Measurements from ENCODE around the gene CHST3. TPM values are rescaled to one million over a fixed set of nuclear protein-coding genes. Genes with fewer than 3 reads are reported as not detected.

Gene CHST3
- total RNA-seq, 1 donor from 2014 or later = not detected

DNA sequence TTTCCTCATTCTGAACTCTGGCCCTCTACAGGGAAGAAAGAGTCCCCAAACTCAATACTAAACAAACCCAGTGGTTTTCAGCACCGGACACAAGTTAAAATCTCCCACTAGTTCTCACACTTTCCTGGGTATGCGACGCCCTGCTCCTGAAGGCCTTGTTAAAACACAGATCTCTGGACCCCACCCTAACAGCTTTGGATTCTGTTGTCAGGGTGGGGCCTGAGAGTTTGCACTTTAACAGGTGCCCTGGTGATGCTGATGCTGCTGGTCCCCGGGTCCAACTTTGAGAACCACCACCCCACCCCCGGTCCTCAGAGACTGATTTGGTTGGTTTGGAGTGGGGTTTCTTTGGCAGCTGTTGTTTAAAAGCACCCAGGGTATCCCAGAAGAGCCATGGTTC, 61.6 kb downstream of the CHST3 start:
- Mint-ChIP-seq H3K9me3 (no peaks in the 10 kb centered on the region), H3K27me3 (peaks cover 15% of the 10 kb centered on the region), H3K27ac (no peak overlapping the region), H3K4me1 (peaks cover 4% of the 10 kb centered on the region), H3K36me3 (ENCODE audit: low read depth) (no peaks in the 10 kb centered on the region), H3K4me3 (no peak overlapping the region)
- ChIA-PET POLR2A (no interaction called here), CTCF (no interaction called here)
- TF ChIP-seq, protein P1, sequence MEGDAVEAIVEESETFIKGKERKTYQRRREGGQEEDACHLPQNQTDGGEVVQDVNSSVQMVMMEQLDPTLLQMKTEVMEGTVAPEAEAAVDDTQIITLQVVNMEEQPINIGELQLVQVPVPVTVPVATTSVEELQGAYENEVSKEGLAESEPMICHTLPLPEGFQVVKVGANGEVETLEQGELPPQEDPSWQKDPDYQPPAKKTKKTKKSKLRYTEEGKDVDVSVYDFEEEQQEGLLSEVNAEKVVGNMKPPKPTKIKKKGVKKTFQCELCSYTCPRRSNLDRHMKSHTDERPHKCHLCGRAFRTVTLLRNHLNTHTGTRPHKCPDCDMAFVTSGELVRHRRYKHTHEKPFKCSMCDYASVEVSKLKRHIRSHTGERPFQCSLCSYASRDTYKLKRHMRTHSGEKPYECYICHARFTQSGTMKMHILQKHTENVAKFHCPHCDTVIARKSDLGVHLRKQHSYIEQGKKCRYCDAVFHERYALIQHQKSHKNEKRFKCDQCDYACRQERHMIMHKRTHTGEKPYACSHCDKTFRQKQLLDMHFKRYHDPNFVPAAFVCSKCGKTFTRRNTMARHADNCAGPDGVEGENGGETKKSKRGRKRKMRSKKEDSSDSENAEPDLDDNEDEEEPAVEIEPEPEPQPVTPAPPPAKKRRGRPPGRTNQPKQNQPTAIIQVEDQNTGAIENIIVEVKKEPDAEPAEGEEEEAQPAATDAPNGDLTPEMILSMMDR (IDR thresholded peaks at IDR 0.05) = no peak
- DNase-seq (no peak), ATAC-seq (ENCODE audit: low read depth) (no peak)
- intact Hi-C loops (cut with micrococcal nuclease) = no loop called here

DNA sequence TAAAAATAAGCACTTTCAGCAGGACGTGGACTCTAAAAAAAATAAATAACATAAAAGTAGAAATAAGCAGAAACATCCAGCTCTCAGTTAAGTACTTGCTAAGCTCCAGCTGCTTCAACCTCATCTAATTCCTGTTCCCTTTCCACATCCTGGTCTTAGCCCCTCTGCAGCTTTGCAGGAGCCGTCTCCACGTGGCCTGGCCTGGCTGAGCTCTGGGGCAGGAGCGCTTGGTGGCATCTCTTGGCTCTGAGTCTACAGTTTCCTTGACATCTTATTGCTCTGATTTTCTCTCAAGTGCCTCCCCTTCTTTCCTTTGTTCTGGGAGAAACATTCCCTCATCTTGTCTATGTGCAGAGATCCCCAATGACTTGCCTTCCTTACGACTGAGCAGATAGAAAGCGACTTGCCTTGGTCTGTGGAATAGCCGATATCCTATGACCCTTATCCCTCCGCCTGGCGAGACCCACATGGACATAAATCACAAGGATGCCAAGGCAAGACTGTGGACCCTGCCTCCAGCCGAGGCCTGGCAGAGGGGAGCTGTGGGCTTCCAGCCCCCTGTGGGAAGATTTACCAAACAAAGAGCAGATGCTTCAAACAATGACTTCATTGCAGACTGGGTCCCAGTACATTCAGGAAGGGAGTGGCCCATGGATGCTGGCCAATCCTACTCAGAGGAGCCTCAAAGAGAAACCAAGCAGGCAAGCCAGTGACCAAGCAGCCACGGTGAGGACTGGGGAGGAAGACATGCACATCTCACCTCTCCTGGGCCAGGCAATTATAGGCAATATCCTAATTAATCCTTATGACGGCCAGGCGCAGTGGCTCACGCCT, 62.3 kb downstream of the CHST3 start:
- no peak overlapping the region for H3K27ac Mint-ChIP-seq
- ChIA-PET CTCF (no interaction called here), POLR2A (no interaction called here)
- H3K27me3 Mint-ChIP-seq = peaks cover 16% of the 10 kb centered on the region
- no peak for DNase-seq
- no peak for ATAC-seq (ENCODE audit: low read depth)
- H3K4me3 Mint-ChIP-seq = no peak overlapping the region
- TF ChIP-seq, protein P1 (IDR thresholded peaks at IDR 0.05) = no peak
- intact Hi-C loops (cut with micrococcal nuclease) = no loop called here
- H3K9me3 Mint-ChIP-seq = no peaks in the 10 kb centered on the region
- no peaks in the 10 kb centered on the region for H3K4me1 Mint-ChIP-seq
- no peaks in the 10 kb centered on the region for H3K36me3 Mint-ChIP-seq (ENCODE audit: low read depth)

DNA sequence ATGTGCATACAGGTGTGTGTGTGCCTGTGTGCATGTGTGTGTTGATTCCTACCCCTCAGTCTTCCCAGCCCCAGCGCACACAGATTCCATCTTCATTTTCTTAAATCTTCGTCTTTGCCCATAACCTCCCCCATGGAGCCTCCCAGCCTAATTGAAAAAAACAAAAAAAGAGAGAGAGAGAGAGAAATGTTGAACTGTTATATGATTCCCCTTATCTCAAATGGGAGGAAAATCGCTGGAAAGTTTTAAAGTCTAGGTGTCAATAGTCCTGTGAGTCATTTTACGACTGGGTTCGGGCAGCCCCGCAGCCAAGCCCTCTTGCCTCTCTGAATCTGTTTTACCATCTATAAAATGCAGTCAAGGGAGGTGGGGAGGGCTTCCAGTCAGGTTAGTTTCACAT, 63.3 kb downstream of the CHST3 start:
- POLR2A ChIA-PET = no interaction called here
- Mint-ChIP-seq H3K27ac (no peak overlapping the region), H3K36me3 (ENCODE audit: low read depth) (no peaks in the 10 kb centered on the region), H3K4me1 (no peaks in the 10 kb centered on the region), H3K9me3 (no peaks in the 10 kb centered on the region), H3K4me3 (no peak overlapping the region), H3K27me3 (peaks cover 18% of the 10 kb centered on the region)
- CTCF ChIA-PET = no interaction called here
- ATAC-seq (ENCODE audit: low read depth) (no peak), DNase-seq (no peak)
- TF ChIP-seq, protein P1 (IDR thresholded peaks at IDR 0.05) = no peak
- intact Hi-C loops (cut with micrococcal nuclease) = no loop called here

DNA sequence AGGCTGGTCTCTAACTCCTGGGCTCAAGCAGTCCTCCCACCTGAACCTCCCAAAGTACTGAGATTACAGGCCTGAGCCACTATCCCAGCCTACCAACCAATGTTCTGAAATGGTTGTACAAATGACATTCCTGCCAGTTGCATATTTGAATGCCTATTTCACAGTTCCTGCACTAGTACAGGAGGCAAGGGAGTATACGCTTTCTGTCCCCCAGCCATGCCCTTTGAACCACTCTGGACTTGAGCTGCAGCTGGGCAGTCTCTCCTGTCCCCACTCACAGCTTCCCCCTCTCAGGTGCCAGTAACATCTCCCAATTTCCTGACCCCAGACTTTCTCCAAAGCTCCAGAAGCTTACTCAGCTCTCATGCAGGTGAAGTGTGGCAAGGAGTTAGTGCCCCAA, 65.2 kb downstream of the CHST3 start:
- Mint-ChIP-seq H3K9me3 (no peaks in the 10 kb centered on the region), H3K36me3 (ENCODE audit: low read depth) (no peaks in the 10 kb centered on the region), H3K4me3 (no peak overlapping the region), H3K4me1 (no peaks in the 10 kb centered on the region), H3K27me3 (peaks cover 18% of the 10 kb centered on the region), H3K27ac (no peak overlapping the region)
- ChIA-PET CTCF (no interaction called here), POLR2A (no interaction called here)
- DNase-seq (no peak), ATAC-seq (ENCODE audit: low read depth) (no peak)
- TF ChIP-seq, protein P1 (IDR thresholded peaks at IDR 0.05) = no peak
- intact Hi-C loops (cut with micrococcal nuclease) = no loop called here

DNA sequence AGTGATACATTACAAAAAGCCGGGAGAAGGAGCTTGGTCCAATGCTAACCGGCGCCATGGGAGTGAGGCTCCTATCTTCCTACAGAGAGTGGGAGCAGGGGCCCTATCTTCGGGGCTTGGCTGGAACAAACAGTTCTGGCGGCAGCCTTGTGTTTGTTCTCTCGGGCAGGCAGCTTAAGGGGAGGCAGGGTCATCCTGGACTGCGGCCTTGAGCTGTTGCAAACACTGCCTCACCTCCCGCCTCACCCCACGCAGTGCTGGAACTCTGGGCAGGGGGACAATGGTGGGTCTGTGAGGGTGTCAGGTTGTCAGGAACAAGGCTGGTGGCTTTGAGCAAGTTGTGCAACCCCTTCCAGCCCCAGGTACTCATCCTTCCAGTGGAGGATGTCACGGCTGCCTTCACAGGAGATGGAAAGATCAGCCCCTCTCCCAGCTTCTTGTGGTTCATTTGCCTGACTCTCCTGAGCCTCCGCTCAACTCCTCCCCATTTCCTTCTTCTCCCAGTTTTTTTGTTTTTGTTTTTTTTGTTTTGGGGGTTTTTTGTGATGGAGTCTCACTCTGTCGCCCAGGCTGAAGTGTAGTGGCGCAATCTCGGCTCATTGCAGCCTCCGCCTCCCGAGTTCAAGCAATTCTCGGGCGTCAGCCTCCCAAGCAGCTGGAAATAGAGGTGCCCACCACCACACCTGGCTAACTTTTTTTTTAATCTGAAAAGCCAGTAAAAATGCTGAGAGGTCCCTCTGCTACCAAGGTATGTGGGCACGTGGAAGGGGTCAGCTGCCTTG, 66.8 kb downstream of the CHST3 start:
- Mint-ChIP-seq H3K36me3 (ENCODE audit: low read depth) (no peaks in the 10 kb centered on the region), H3K9me3 (no peaks in the 10 kb centered on the region), H3K4me1 (no peaks in the 10 kb centered on the region), H3K4me3 (no peak overlapping the region), H3K27me3 (peaks cover 18% of the 10 kb centered on the region), H3K27ac (no peak overlapping the region)
- TF ChIP-seq, protein P1 (IDR thresholded peaks at IDR 0.05) = no peak
- ChIA-PET CTCF (interaction anchor here (1.7 kb wide), 1 partner anchor 18 kb away, joined by 7 read pairs; no protein-coding TSS in a partner anchor), POLR2A (no interaction called here)
- intact Hi-C loops (cut with micrococcal nuclease) = no loop called here
- DNase-seq (no peak), ATAC-seq (ENCODE audit: low read depth) (no peak)
